ENCODE results near the gene GFI1.
"Not testable (repeated sequence)": the region's sequence is repeated elsewhere in the genome, so short reads cannot be mapped to it uniquely, and the experiment has no call there.

Gene GFI1

GRCh38 chr1:92486251-92487077 lies at the start of gene GFI1:
Gene GFI1 (minus strand): TSS chr1:92486925. CDS start chr1:92483487, 3,438 bp downstream.
- DNase-seq = no peak

- not testable (repeated sequence) for DNase-seq
These were observed 45.6 kb upstream of the GFI1 start for GRCh38 chr1:92532371-92532770.

GRCh38 chr1:92531939-92532338 lies 45.2 kb upstream of the GFI1 start:
- not testable (repeated sequence) for DNase-seq

GRCh38 chr1:92527670-92528069 lies 40.9 kb upstream of the GFI1 start:
- no peak for DNase-seq

- DNase-seq = not testable (repeated sequence)
These were observed 38.3 kb upstream of the GFI1 start for GRCh38 chr1:92524944-92525590.

- DNase-seq = no peak
These were observed 32.3 kb upstream of the GFI1 start for GRCh38 chr1:92519043-92519442.

GRCh38 chr1:92516574-92516973 lies 29.8 kb upstream of the GFI1 start:
- DNase-seq = no peak

- no peak for DNase-seq
These were observed 29.1 kb upstream of the GFI1 start for GRCh38 chr1:92515796-92516201.

GRCh38 chr1:92511541-92511940 lies 24.8 kb upstream of the GFI1 start:
- no peak for DNase-seq

GRCh38 chr1:92509619-92510018 lies 22.9 kb upstream of the GFI1 start:
- no peak for DNase-seq

- no peak for DNase-seq
These were observed 18.4 kb upstream of the GFI1 start for GRCh38 chr1:92505015-92505692.

GRCh38 chr1:92504291-92505014 lies 17.7 kb upstream of the GFI1 start:
- no peak for DNase-seq

GRCh38 chr1:92503926-92504285 lies 17.2 kb upstream of the GFI1 start:
- no peak for DNase-seq

GRCh38 chr1:92503043-92503925 lies 16.6 kb upstream of the GFI1 start:
- no peak for DNase-seq

GRCh38 chr1:92502247-92502646 lies 15.5 kb upstream of the GFI1 start:
- no peak for DNase-seq

- DNase-seq = no peak
These were observed 13.8 kb upstream of the GFI1 start for GRCh38 chr1:92500552-92500951.

GRCh38 chr1:92495392-92496063 lies 8.8 kb upstream of the GFI1 start:
- no peak for DNase-seq

- DNase-seq = no peak
These were observed 7.9 kb upstream of the GFI1 start for GRCh38 chr1:92494485-92495141.

GRCh38 chr1:92493139-92493538 lies 6.4 kb upstream of the GFI1 start:
- DNase-seq = no peak

GRCh38 chr1:92488832-92489231 lies 2.1 kb upstream of the GFI1 start:
- DNase-seq = no peak

- no peak for DNase-seq
These were observed 1.7 kb upstream of the GFI1 start for GRCh38 chr1:92488416-92488815.
